DND-41 (cell line): ENCODE data around the gene MYT1.

Experiments
- ATAC-seq: fragments of 200-7000 bp; cut with Tn5 transposase; 3 replicates; pipeline ENCODE4 v1.9.1; 2021; ENCODE audit warnings: low read depth; ENCODE audit not compliant: insufficient read depth
- DNase-seq: peaks from one replicate; pipeline ENCODE4 v3.0.0-alpha.2; 2020
- H2AFZ ChIP-seq: 2 replicates; pipeline ENCODE4 v1.6.0; 2012; ENCODE audit warnings: low read depth, low read length
- H3K27ac ChIP-seq: 2 replicates; pipeline ENCODE4 v1.5.1; 2012; ENCODE audit warnings: low read length, inconsistent platforms
- H3K27me3 ChIP-seq: fragments of 200-600 bp; sonication (generic); 2 replicates; pipeline ENCODE4 v1.6.0; 2012; ENCODE audit warnings: low read length, mild to moderate bottlenecking, inconsistent platforms; ENCODE audit not compliant: insufficient read depth, poor library complexity
- H3K36me3 ChIP-seq: 2 replicates; pipeline ENCODE4 v1.5.1; 2012; ENCODE audit warnings: low read length, inconsistent platforms; ENCODE audit not compliant: insufficient read depth
- H3K4me1 ChIP-seq: 2 replicates; pipeline ENCODE4 v1.5.1; 2012; ENCODE audit warnings: mild to moderate bottlenecking, low read length; ENCODE audit not compliant: insufficient read depth
- H3K4me2 ChIP-seq: 2 replicates; pipeline ENCODE4 v1.6.0; 2012; ENCODE audit warnings: mild to moderate bottlenecking, moderate library complexity, low read length, inconsistent platforms; ENCODE audit not compliant: insufficient read depth
- H3K4me3 ChIP-seq, 2 experiments: fragments of 200-600 bp in 1 of 2; shearing (Covaris generic) in 1 of 2; 2 replicates each; pipeline ENCODE4 v1.5.1; 2012 to 2016; ENCODE audit warnings: inconsistent platforms in 2 of 2, low read length in 2 of 2, mild to moderate bottlenecking in 2 of 2, low read depth in 1 of 2, moderate library complexity in 1 of 2
- H3K79me2 ChIP-seq: 2 replicates; pipeline ENCODE4 v1.6.0; 2012; ENCODE audit warnings: low read length, inconsistent platforms; ENCODE audit not compliant: insufficient read depth
- H3K9ac ChIP-seq: 2 replicates; pipeline ENCODE4 v1.6.0; 2012; ENCODE audit warnings: low read depth, mild to moderate bottlenecking, inconsistent platforms, low read length, moderate library complexity
- H3K9me3 ChIP-seq: 2 replicates; pipeline ENCODE4 v1.5.1; 2012; ENCODE audit warnings: low read length, moderate library complexity, mild to moderate bottlenecking, inconsistent platforms; ENCODE audit not compliant: insufficient read depth, severe bottlenecking
- H4K20me1 ChIP-seq: 2 replicates; pipeline ENCODE4 v1.6.0; 2012; ENCODE audit warnings: low read length; ENCODE audit not compliant: insufficient read depth
- EZH2 ChIP-seq: IDR thresholded peaks from 3 replicates; pipeline ENCODE4 v1.6.1; 2012; ENCODE audit warnings: borderline replicate concordance, low read depth, mild to moderate bottlenecking, moderate library complexity, low read length, inconsistent platforms; ENCODE audit not compliant: severe bottlenecking
- TF ChIP-seq, protein P1 (sequence below): IDR thresholded peaks from 2 replicates; pipeline ENCODE4 v1.5.1; 2012; ENCODE audit warnings: borderline replicate concordance, low read length, moderate library complexity, mild to moderate bottlenecking; ENCODE audit not compliant: poor library complexity, severe bottlenecking; ENCODE audit errors: extremely low read depth

MYT1 gene

GRCh38 chr20:64242003-64242796 lies 77.9 kb downstream of the MYT1 start:
- Histone ChIP-seq H3K4me2 (no peak overlapping the region), H3K27ac (no peak overlapping the region), H3K4me3 (no peak overlapping the region), H2AFZ (no peak overlapping the region), H4K20me1 (peaks cover 5% of the 10 kb centered on the region; the same call in 1 of the 2 replicates), H3K4me1 (no peaks in the 10 kb centered on the region), H3K36me3 (no peaks in the 10 kb centered on the region), H3K9ac (no peak overlapping the region), H3K27me3 (no peaks in the 10 kb centered on the region), H3K9me3 (no peaks in the 10 kb centered on the region), H3K79me2 (no peaks in the 10 kb centered on the region)
- no peak for DNase-seq
- no peak for ATAC-seq
- TF ChIP-seq, protein P1, sequence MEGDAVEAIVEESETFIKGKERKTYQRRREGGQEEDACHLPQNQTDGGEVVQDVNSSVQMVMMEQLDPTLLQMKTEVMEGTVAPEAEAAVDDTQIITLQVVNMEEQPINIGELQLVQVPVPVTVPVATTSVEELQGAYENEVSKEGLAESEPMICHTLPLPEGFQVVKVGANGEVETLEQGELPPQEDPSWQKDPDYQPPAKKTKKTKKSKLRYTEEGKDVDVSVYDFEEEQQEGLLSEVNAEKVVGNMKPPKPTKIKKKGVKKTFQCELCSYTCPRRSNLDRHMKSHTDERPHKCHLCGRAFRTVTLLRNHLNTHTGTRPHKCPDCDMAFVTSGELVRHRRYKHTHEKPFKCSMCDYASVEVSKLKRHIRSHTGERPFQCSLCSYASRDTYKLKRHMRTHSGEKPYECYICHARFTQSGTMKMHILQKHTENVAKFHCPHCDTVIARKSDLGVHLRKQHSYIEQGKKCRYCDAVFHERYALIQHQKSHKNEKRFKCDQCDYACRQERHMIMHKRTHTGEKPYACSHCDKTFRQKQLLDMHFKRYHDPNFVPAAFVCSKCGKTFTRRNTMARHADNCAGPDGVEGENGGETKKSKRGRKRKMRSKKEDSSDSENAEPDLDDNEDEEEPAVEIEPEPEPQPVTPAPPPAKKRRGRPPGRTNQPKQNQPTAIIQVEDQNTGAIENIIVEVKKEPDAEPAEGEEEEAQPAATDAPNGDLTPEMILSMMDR = no peak
- no peak for TF ChIP-seq EZH2

- ATAC-seq (no peak), DNase-seq (no peak)
- Histone ChIP-seq H3K9ac (no peak overlapping the region), H3K27ac (no peak overlapping the region), H2AFZ (no peak overlapping the region), H3K27me3 (no peaks in the 10 kb centered on the region), H3K36me3 (no peaks in the 10 kb centered on the region), H4K20me1 (peaks cover 5% of the 10 kb centered on the region; the same call in 1 of the 2 replicates), H3K4me1 (no peaks in the 10 kb centered on the region), H3K4me2 (no peak overlapping the region), H3K4me3 (no peak overlapping the region), H3K79me2 (no peaks in the 10 kb centered on the region), H3K9me3 (no peaks in the 10 kb centered on the region)
- TF ChIP-seq, protein P1 = no peak
- no peak for TF ChIP-seq EZH2
These were observed 78.7 kb downstream of the MYT1 start for GRCh38 chr20:64242797-64243475.

DNA sequence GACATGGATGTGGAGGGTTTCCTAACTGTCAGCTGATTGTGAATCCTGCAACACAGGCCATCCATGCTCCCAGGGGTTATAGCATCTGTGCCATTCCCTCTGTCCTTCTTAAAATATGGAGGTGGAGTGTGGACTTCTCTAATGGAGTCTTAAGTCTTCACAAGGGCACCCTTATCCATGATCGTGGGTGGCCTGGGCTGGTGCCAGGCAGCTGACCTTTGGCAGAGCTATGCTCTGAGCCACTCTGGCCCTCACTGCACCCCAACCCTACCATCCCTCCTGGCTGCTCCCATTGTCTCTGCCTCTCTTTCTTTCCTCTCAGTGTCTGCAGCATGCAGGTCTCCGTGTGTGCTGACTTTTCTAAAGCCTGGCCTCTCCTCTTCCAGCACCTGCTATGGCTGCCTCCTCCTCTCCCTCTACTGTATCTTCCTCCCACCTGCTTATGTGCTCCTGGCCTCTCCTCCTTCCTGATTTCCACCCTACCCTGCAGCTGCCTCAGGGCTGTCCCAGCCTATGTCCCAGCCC lies 80.1 kb downstream of the MYT1 start:
- Histone ChIP-seq H3K4me2 (no peak overlapping the region), H3K36me3 (no peaks in the 10 kb centered on the region), H3K27me3 (no peaks in the 10 kb centered on the region), H3K9ac (no peak overlapping the region), H3K4me1 (no peaks in the 10 kb centered on the region), H2AFZ (no peak overlapping the region), H3K27ac (no peak overlapping the region), H3K79me2 (no peaks in the 10 kb centered on the region), H4K20me1 (peaks cover 5% of the 10 kb centered on the region; the same call in 1 of the 2 replicates), H3K4me3 (no peak overlapping the region), H3K9me3 (no peaks in the 10 kb centered on the region)
- TF ChIP-seq, protein P1 = no peak
- TF ChIP-seq EZH2 = no peak
- ATAC-seq = no peak
- DNase-seq = no peak
